PC-3 (cell line): ENCODE results near the gene OR10R2. TPM values are rescaled to one million over a fixed set of nuclear protein-coding genes. Genes with fewer than 3 reads are reported as not detected.

Experiments
- ATAC-seq: fragments of 200-7000 bp; cut with Tn5 transposase; 2 replicates; pipeline ENCODE4 v1.9.1; 2020; ENCODE audit warnings: mild to moderate bottlenecking, moderate library complexity
- BruUV-seq: library from RNA; stranded (reverse); fragments of 400-500 nt; replicated peaks from 2 replicates; lab custom pipeline; 2021; lab: Mats Ljungman, UMichigan
- CTCF ChIA-PET: fragments of 300-600 bp; sonication (Branson Sonifier 250); formaldehyde crosslinking; loops from one replicate; lab custom pipeline; 2022; ENCODE audit warnings: antibody characterized with exemption; lab: Charles Lee
- POLR2A ChIA-PET: fragments of 300-600 bp; sonication (Branson Sonifier 250); formaldehyde crosslinking; loops from one replicate; lab custom pipeline; 2022; ENCODE audit warnings: antibody characterized with exemption; ENCODE audit not compliant: unreplicated experiment; lab: Charles Lee
- DNase-seq: peaks from one replicate; pipeline ENCODE4 v3.0.0-alpha.2; 2015
- H2AFZ ChIP-seq: fragments of 300-600 bp; sonication (generic); 2 replicates; pipeline ENCODE4 v1.6.0; 2016; ENCODE audit warnings: antibody characterized with exemption, low read length
- H3F3A ChIP-seq: fragments of 300-600 bp; sonication (generic); one replicate; pipeline ENCODE4 v1.6.0; 2017; ENCODE audit warnings: antibody characterized with exemption, low read length, control low read depth, mild to moderate bottlenecking; ENCODE audit not compliant: unreplicated experiment
- H3K27ac ChIP-seq: fragments of 300-600 bp; sonication (generic); 2 replicates; pipeline ENCODE4 v1.5.1; 2016; ENCODE audit warnings: mild to moderate bottlenecking, low read length
- H3K27me3 ChIP-seq: fragments of 300-600 bp; sonication (generic); 2 replicates; pipeline ENCODE4 v1.6.1; 2016; ENCODE audit warnings: low read length, mixed read lengths
- H3K36me3 ChIP-seq: fragments of 300-600 bp; sonication (generic); 2 replicates; pipeline ENCODE4 v1.6.1; 2016; ENCODE audit warnings: low read depth, mixed run types, low read length, mixed read lengths
- H3K4me1 ChIP-seq: fragments of 300-600 bp; sonication (generic); 2 replicates; pipeline ENCODE4 v1.5.1; 2016; ENCODE audit warnings: low read length; ENCODE audit not compliant: insufficient read depth
- H3K4me2 ChIP-seq: fragments of 300-600 bp; sonication (generic); 2 replicates; pipeline ENCODE4 v1.6.0; 2016; ENCODE audit warnings: low read length
- H3K4me3 ChIP-seq: fragments of 300-600 bp; sonication (generic); 2 replicates; pipeline ENCODE4 v1.5.1; 2016; ENCODE audit warnings: mild to moderate bottlenecking, low read length, mixed read lengths
- H3K79me2 ChIP-seq: fragments of 300-600 bp; sonication (generic); 2 replicates; pipeline ENCODE4 v1.6.1; 2017; ENCODE audit warnings: low read length, mixed read lengths
- H3K9ac ChIP-seq: fragments of 300-600 bp; sonication (generic); 2 replicates; pipeline ENCODE4 v1.6.0; 2016; ENCODE audit warnings: mild to moderate bottlenecking, low read length
- H3K9me2 ChIP-seq: fragments of 300-600 bp; sonication (generic); replicated peaks from 2 replicates; pipeline ENCODE4 v1.6.1; 2016; ENCODE audit warnings: mixed run types, low read length, mixed read lengths
- H3K9me3 ChIP-seq: fragments of 300-600 bp; sonication (generic); 2 replicates; pipeline ENCODE4 v1.6.1; 2016; ENCODE audit warnings: low read length, mixed read lengths
- H4K20me1 ChIP-seq: fragments of 300-600 bp; sonication (generic); 2 replicates; pipeline ENCODE4 v1.6.1; 2016; ENCODE audit warnings: low read length, mixed read lengths
- EZH2 ChIP-seq: fragments of 300-600 bp; sonication (generic); IDR thresholded peaks from one replicate; pipeline ENCODE4 v1.6.1; 2017; ENCODE audit warnings: antibody characterized with exemption, mild to moderate bottlenecking, low read length; ENCODE audit not compliant: unreplicated experiment
- EZH2phosphoT487 ChIP-seq: fragments of 300-600 bp; sonication (generic); IDR thresholded peaks from 2 replicates; pipeline ENCODE4 v1.6.1; 2018; ENCODE audit warnings: mild to moderate bottlenecking, antibody characterized with exemption, low read length, borderline replicate concordance
- intact Hi-C: fragments of 100-400 bp; cut with micrococcal nuclease; formaldehyde crosslinking; loops from 2 replicates; pipeline ENCODE4 v1.9.0; 2023
- total RNA-seq: library from RNA; depleted of rRNA; stranded (reverse); fragments of >200 nt; gene quantifications from 2 replicates; pipeline ENCODE4 v1.2.3, GENCODE V29; 2014
- TF ChIP-seq, protein P1 (sequence below): fragments of 300-600 bp; sonication (generic); conservative IDR thresholded peaks from 2 replicates; pipeline ENCODE4 v1.5.1; 2017; ENCODE audit warnings: antibody characterized with exemption, low read depth, mild to moderate bottlenecking, low read length

Gene OR10R2
- total RNA-seq, 1 experiment from 2014 or later, result not detected

DNA sequence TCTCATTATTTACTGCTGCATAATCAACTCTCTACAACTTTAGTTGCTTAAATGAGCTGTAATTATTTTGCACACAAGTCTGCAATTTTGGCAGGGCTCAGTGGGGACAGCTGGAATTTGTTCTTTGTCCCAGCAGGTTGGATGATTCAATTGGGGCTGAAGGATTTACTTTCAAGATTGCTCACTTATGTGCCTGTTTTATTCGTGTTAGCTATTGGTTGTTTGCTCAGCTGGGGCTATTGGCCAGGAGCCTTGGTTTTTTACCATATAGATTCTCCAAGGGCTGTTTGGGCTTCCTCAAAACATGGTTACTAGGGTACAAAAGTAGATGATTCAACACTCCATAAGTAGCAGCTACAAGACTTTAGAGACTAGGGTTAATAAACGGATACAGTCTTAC, 13.4 kb downstream of the OR10R2 start:
- Histone ChIP-seq H3K9me3 (no peaks in the 10 kb centered on the region; the same call in 1 of the 2 replicates), H3K9me2 (no peaks in the 10 kb centered on the region), H3K9ac (no peak overlapping the region), H3K4me3 (no peak overlapping the region), H3K4me1 (no peaks in the 10 kb centered on the region), H3K27ac (no peak overlapping the region), H4K20me1 (no peaks in the 10 kb centered on the region), H3K27me3 (no peaks in the 10 kb centered on the region), H2AFZ (no peak overlapping the region), H3K4me2 (no peak overlapping the region), H3F3A (no peaks in the 10 kb centered on the region), H3K79me2 (no peaks in the 10 kb centered on the region), H3K36me3 (no peaks in the 10 kb centered on the region)
- intact Hi-C loops, result no loop called here
- TF ChIP-seq, protein P1, sequence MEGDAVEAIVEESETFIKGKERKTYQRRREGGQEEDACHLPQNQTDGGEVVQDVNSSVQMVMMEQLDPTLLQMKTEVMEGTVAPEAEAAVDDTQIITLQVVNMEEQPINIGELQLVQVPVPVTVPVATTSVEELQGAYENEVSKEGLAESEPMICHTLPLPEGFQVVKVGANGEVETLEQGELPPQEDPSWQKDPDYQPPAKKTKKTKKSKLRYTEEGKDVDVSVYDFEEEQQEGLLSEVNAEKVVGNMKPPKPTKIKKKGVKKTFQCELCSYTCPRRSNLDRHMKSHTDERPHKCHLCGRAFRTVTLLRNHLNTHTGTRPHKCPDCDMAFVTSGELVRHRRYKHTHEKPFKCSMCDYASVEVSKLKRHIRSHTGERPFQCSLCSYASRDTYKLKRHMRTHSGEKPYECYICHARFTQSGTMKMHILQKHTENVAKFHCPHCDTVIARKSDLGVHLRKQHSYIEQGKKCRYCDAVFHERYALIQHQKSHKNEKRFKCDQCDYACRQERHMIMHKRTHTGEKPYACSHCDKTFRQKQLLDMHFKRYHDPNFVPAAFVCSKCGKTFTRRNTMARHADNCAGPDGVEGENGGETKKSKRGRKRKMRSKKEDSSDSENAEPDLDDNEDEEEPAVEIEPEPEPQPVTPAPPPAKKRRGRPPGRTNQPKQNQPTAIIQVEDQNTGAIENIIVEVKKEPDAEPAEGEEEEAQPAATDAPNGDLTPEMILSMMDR, result no peak
- TF ChIP-seq EZH2, result no peak
- TF ChIP-seq EZH2phosphoT487, result no peak
- ChIA-PET POLR2A (no interaction called here), CTCF (no interaction called here)
- DNase-seq, result no peak
- no TSS peak for BruUV-seq
- ATAC-seq, result no peak

DNA sequence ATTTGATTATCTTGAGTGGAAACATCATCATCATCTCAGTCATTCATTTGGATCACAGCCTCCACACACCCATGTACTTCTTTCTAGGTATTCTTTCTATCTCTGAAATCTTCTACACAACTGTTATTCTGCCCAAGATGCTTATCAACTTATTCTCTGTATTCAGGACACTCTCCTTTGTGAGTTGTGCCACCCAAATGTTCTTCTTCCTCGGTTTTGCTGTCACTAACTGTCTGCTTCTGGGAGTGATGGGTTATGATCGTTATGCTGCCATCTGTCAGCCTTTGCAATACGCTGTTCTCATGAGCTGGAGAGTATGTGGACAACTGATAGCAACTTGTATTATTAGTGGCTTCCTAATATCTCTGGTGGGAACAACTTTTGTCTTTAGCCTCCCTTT, 19.3 kb downstream of the OR10R2 start:
- Histone ChIP-seq H3K4me1 (no peaks in the 10 kb centered on the region), H3K27me3 (no peaks in the 10 kb centered on the region), H2AFZ (no peak overlapping the region), H3K79me2 (no peaks in the 10 kb centered on the region), H3K9me3 (no peaks in the 10 kb centered on the region), H3K9me2 (no peaks in the 10 kb centered on the region), H3K4me3 (no peak overlapping the region), H3K4me2 (no peak overlapping the region), H3K27ac (no peak overlapping the region), H3F3A (no peaks in the 10 kb centered on the region), H3K36me3 (no peaks in the 10 kb centered on the region), H3K9ac (no peak overlapping the region), H4K20me1 (no peaks in the 10 kb centered on the region)
- BruUV-seq, result no TSS peak
- CTCF ChIA-PET, result no interaction called here
- intact Hi-C loops, result no loop called here
- no peak for DNase-seq
- TF ChIP-seq, protein P1, result no peak
- TF ChIP-seq EZH2, result no peak
- no peak for TF ChIP-seq EZH2phosphoT487
- POLR2A ChIA-PET, result no interaction called here
- no peak for ATAC-seq

DNA sequence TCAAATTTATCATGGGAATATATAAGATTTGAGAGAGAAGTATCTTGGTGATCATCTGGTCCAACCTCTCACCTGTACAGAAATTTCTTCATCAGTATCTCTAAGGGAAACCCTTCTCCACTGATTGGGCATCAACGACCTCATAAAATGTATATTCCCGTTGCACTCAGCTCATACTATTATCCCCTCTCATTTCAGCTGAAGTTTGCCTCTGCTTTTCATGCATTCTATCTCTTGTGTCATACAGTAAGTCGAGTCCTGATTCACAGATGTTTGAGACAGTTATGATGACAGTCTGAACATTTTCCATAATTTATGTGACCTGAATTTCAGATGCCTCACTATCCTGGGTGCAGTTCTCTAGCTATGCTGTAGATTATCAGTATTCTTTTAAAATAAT, 21.0 kb downstream of the OR10R2 start:
- H3K9me3 ChIP-seq, result no peaks in the 10 kb centered on the region
- no peak overlapping the region for H3K4me2 ChIP-seq
- H3K27me3 ChIP-seq, result no peaks in the 10 kb centered on the region
- ATAC-seq (no peak), DNase-seq (no peak)
- H3K27ac ChIP-seq, result no peak overlapping the region
- TF ChIP-seq, protein P1, result no peak
- TF ChIP-seq EZH2phosphoT487 (no peak), EZH2 (no peak)
- no peaks in the 10 kb centered on the region for H4K20me1 ChIP-seq
- H3K9me2 ChIP-seq, result no peaks in the 10 kb centered on the region
- H3K79me2 ChIP-seq, result no peaks in the 10 kb centered on the region
- intact Hi-C loops, result no loop called here
- no peaks in the 10 kb centered on the region for H3K4me1 ChIP-seq
- H3K36me3 ChIP-seq, result no peaks in the 10 kb centered on the region
- no peaks in the 10 kb centered on the region for H3F3A ChIP-seq
- ChIA-PET POLR2A (no interaction called here), CTCF (no interaction called here)
- H2AFZ ChIP-seq, result no peak overlapping the region
- no peak overlapping the region for H3K9ac ChIP-seq
- no peak overlapping the region for H3K4me3 ChIP-seq
- BruUV-seq, result no TSS peak
